HT-29 (cell line): ENCODE data around the gene DHRS3. TPM values are rescaled to one million over a fixed set of nuclear protein-coding genes. Genes with fewer than 3 reads are reported as not detected.
"Not testable (repeated sequence)": the region's sequence is repeated elsewhere in the genome, so short reads cannot be mapped to it uniquely, and the experiment has no call there.

Experiments used
- DNase-seq: peaks from one replicate; pipeline ENCODE4 v3.0.0-alpha.2; 2015; ENCODE audit warnings: low spot score
- total RNA-seq: library from RNA; depleted of rRNA; stranded (reverse); fragments of >200 nt; shearing (Covaris generic); gene quantifications from 2 replicates; pipeline ENCODE4 v1.2.3, GENCODE V29; 2014

DHRS3 gene
- total RNA-seq, 1 experiment from 2014 or later = 84.8 TPM

- no peak for DNase-seq
Observed at GRCh38 chr1:12578860-12579422, 39.1 kb downstream of the DHRS3 start.

- DNase-seq = no peak
Observed at GRCh38 chr1:12577020-12577419, 41.0 kb downstream of the DHRS3 start.

GRCh38 chr1:12574757-12575139, 43.3 kb downstream of the DHRS3 start:
- no peak for DNase-seq

GRCh38 chr1:12573015-12573825, 44.8 kb downstream of the DHRS3 start:
- no peak for DNase-seq

GRCh38 chr1:12572522-12572921, 45.5 kb downstream of the DHRS3 start:
- DNase-seq = no peak

GRCh38 chr1:12570291-12570690, 47.7 kb downstream of the DHRS3 start:
- no peak for DNase-seq

- no peak for DNase-seq
Observed at GRCh38 chr1:12568009-12568767, 49.8 kb downstream of the DHRS3 start.

- DNase-seq = no peak
Observed at GRCh38 chr1:12567288-12567819, 50.7 kb downstream of the DHRS3 start.

GRCh38 chr1:12566484-12567287, 51.3 kb downstream of the DHRS3 start:
- no peak for DNase-seq

- DNase-seq = no peak
Observed at GRCh38 chr1:12565966-12566352, 52.1 kb downstream of the DHRS3 start.

- no peak for DNase-seq
Observed at GRCh38 chr1:12565094-12565965, 52.7 kb downstream of the DHRS3 start.

- DNase-seq = not testable (repeated sequence)
Observed at GRCh38 chr1:12564251-12564650, 53.8 kb downstream of the DHRS3 start.

GRCh38 chr1:12562955-12563576, 54.9 kb downstream of the DHRS3 start:
- no peak for DNase-seq

GRCh38 chr1:12561121-12561520, 56.9 kb downstream of the DHRS3 start:
- DNase-seq = no peak

- DNase-seq = no peak
Observed at GRCh38 chr1:12556957-12557935, 60.8 kb downstream of the DHRS3 start.

GRCh38 chr1:12556368-12556930, 61.6 kb downstream of the DHRS3 start:
- no peak for DNase-seq

GRCh38 chr1:12555411-12556367, 62.3 kb downstream of the DHRS3 start:
- DNase-seq = no peak
